A549 (cell line): ENCODE measurements around the gene AK8. TPM values are rescaled to one million over a fixed set of nuclear protein-coding genes. Genes with fewer than 3 reads are reported as not detected.

Source experiments
- ATAC-seq, 2 experiments: fragments of 200-7000 bp in 1 of 2; fragments of >200 bp in 1 of 2; cut with Nextera tagmentation in 1 of 2; cut with Tn5 transposase in 1 of 2; 3 replicates each; pipeline versions ENCODE4 v1.8.0 to v1.9.1; 2018 to 2020; ENCODE audit warnings: mild to moderate bottlenecking in 1 of 2, moderate library complexity in 1 of 2
- CTCF ChIA-PET: fragments of 300-600 bp; sonication (Branson Sonifier 250); formaldehyde crosslinking; extraction: SDS; loops from one replicate; lab custom pipeline; 2021; ENCODE audit warnings: antibody characterized with exemption, inconsistent platforms; lab: Yijun Ruan, JAX
- POLR2A ChIA-PET: fragments of 350-600 bp; formaldehyde crosslinking; extraction: SDS; loops from one replicate; lab custom pipeline; 2021; ENCODE audit warnings: antibody characterized with exemption, inconsistent platforms; lab: Yijun Ruan, JAX
- DNase-seq, 2 experiments: peaks; one replicate each; pipeline versions ENCODE4 v3.0.0 to v3.0.0-alpha.2; 2011 to 2016; ENCODE audit warnings: low read depth in 1 of 2, low spot score in 1 of 2
- FAIRE-seq: peaks from 2 replicates; lab custom pipeline; 2011; peaks lifted over from hg19 to GRCh38; lab: Jason Lieb, UNC
- H3K27ac ChIP-seq, 2 experiments: fragments of >200 bp; sonication (Bioruptor Twin); formaldehyde crosslinking; 3 replicates each; pipeline ENCODE4 v1.5.1; 2016 to 2017
- H3K4me1 ChIP-seq: fragments of >200 bp; sonication (Bioruptor Twin); formaldehyde crosslinking; 3 replicates; pipeline ENCODE4 v1.6.1; 2016
- H3K4me2 ChIP-seq: fragments of >200 bp; sonication (Bioruptor Twin); formaldehyde crosslinking; 3 replicates; pipeline ENCODE4 v1.6.1; 2016
- H3K4me3 ChIP-seq: fragments of >200 bp; sonication (Bioruptor Twin); formaldehyde crosslinking; 3 replicates; pipeline ENCODE4 v1.5.1; 2016
- H3K9me3 ChIP-seq: fragments of >200 bp; sonication (Bioruptor Twin); formaldehyde crosslinking; 3 replicates; pipeline ENCODE4 v1.6.1; 2016
- BCL3 ChIP-seq: fragments of >200 bp; sonication (Bioruptor Twin); formaldehyde crosslinking; IDR thresholded peaks from 3 replicates; pipeline ENCODE4 v1.6.1; 2016
- CBX8 ChIP-seq: fragments of 200-600 bp; sonication (generic); IDR thresholded peaks from 2 replicates; pipeline ENCODE4 v1.6.1; 2016
- CHD2 ChIP-seq: fragments of 150-350 bp; IDR thresholded peaks from 2 replicates; pipeline ENCODE4 v1.6.1; 2014; ENCODE audit warnings: low read length; ENCODE audit not compliant: partially characterized antibody
- EHF ChIP-seq: fragments of 250-450 bp; sonication (Bioruptor Pico); IDR thresholded peaks from 2 replicates; pipeline ENCODE4 v1.5.0; 2020; ENCODE audit warnings: mild to moderate bottlenecking
- FOXS1 ChIP-seq: fragments of 250-450 bp; sonication (Bioruptor Pico); IDR thresholded peaks from 2 replicates; pipeline ENCODE4 v1.5.0; 2020; ENCODE audit warnings: mild to moderate bottlenecking, moderate library complexity
- GATA3 ChIP-seq: IDR thresholded peaks from 2 replicates; pipeline ENCODE4 v1.6.1; 2012; ENCODE audit warnings: borderline replicate concordance
- HEYL ChIP-seq: fragments of 250-450 bp; sonication (Bioruptor Pico); IDR thresholded peaks from 2 replicates; pipeline ENCODE4 v1.8.0; 2021; ENCODE audit warnings: mild to moderate bottlenecking, moderate library complexity
- HOXA7 ChIP-seq: fragments of 250-450 bp; sonication (Bioruptor Pico); IDR thresholded peaks from 2 replicates; pipeline ENCODE4 v1.5.0; 2020; ENCODE audit warnings: mild to moderate bottlenecking, moderate library complexity
- HOXB5 ChIP-seq: fragments of 250-450 bp; sonication (Bioruptor Pico); IDR thresholded peaks from 2 replicates; pipeline ENCODE4 v1.5.0; 2020; ENCODE audit warnings: mild to moderate bottlenecking, moderate library complexity
- JUN ChIP-seq, 2 experiments: fragments of >200 bp; sonication (Bioruptor Twin); formaldehyde crosslinking; IDR thresholded peaks; 2 replicates in 1 of 2; 3 replicates in 1 of 2; pipeline ENCODE4 v1.6.1; 2016 to 2017
- JUNB ChIP-seq: fragments of >200 bp; sonication (Bioruptor Twin); formaldehyde crosslinking; IDR thresholded peaks from 2 replicates; pipeline ENCODE4 v1.6.1; 2016
- KDM5A ChIP-seq: fragments of 200-600 bp; sonication (generic); IDR thresholded peaks from 2 replicates; pipeline ENCODE4 v1.6.1; 2016; ENCODE audit warnings: antibody characterized with exemption, mild to moderate bottlenecking
- MYC ChIP-seq: IDR thresholded peaks from 2 replicates; pipeline ENCODE4 v1.6.1; 2012; ENCODE audit warnings: mild to moderate bottlenecking, inconsistent platforms, low read length, improper control_type of control experiment, borderline replicate concordance
- NFE2L2 ChIP-seq: fragments of 150-350 bp; conservative IDR thresholded peaks from 2 replicates; pipeline ENCODE4 v1.6.1; 2014; ENCODE audit warnings: low read length
- NPAS2 ChIP-seq: fragments of 250-450 bp; sonication (Bioruptor Pico); IDR thresholded peaks from 2 replicates; pipeline ENCODE4 v1.8.0; 2022; ENCODE audit warnings: mild to moderate bottlenecking, moderate library complexity, borderline replicate concordance
- POLR2AphosphoS2 ChIP-seq: conservative IDR thresholded peaks from 2 replicates; pipeline ENCODE4 v1.6.1; 2012; ENCODE audit warnings: low read length, improper control_type of control experiment, inconsistent platforms
- RARB ChIP-seq: fragments of 250-450 bp; sonication (Bioruptor Pico); IDR thresholded peaks from 2 replicates; pipeline ENCODE4 v1.8.0; 2021; ENCODE audit warnings: mild to moderate bottlenecking, moderate library complexity
- RCOR1 ChIP-seq: fragments of 150-350 bp; IDR thresholded peaks from 2 replicates; pipeline ENCODE4 v1.6.1; 2014; ENCODE audit warnings: antibody characterized with exemption, low read length, low read depth
- RNF2 ChIP-seq: fragments of 200-600 bp; sonication (generic); IDR thresholded peaks from 2 replicates; pipeline ENCODE4 v1.6.1; 2016; ENCODE audit warnings: low read depth, mild to moderate bottlenecking, antibody characterized with exemption, moderate library complexity, borderline replicate concordance
- SMC3 ChIP-seq: fragments of >200 bp; sonication (Bioruptor Twin); formaldehyde crosslinking; IDR thresholded peaks from 3 replicates; pipeline ENCODE4 v1.6.1; 2018; ENCODE audit warnings: inconsistent platforms
- ZNF302 ChIP-seq: fragments of 250-450 bp; sonication (Bioruptor Pico); IDR thresholded peaks from 2 replicates; pipeline ENCODE4 v1.9.0; 2021; ENCODE audit warnings: inconsistent platforms, mild to moderate bottlenecking, moderate library complexity
- WGBS: methylation state at CpG from one replicate; pipeline ENCODE4 v1.1.6; 2017; ENCODE audit errors: missing lambda C conversion rate; 5-methylcytosine and 5-hydroxymethylcytosine counted together
- polyA plus RNA-seq, 4 experiments: library from polyadenylated mRNA; depleted of rRNA in 3 of 4; stranded (reverse); fragments of >200 nt; fragmentation: RNase III in 1 of 4; extraction: RNeasy Plus Mini Kit Qiagen cat#74134 plus additional on column Dnase treatment in 1 of 4; gene quantifications; 2 replicates in 3 of 4; 3 replicates in 1 of 4; pipeline ENCODE4 v1.2.3, GENCODE V29; 2011 to 2017
- TF ChIP-seq, protein P1 (sequence below): IDR thresholded peaks from 2 replicates; pipeline ENCODE4 v1.6.1; 2012; ENCODE audit warnings: low read depth, borderline replicate concordance
- TF ChIP-seq, protein P2 (sequence below): fragments of 200-600 bp; sonication (generic); IDR thresholded peaks from 2 replicates; pipeline ENCODE4 v1.6.1; 2016; ENCODE audit warnings: antibody characterized with exemption, mild to moderate bottlenecking, moderate library complexity
- TF ChIP-seq, protein P3 (sequence below): fragments of >200 bp; sonication (Bioruptor Twin); formaldehyde crosslinking; IDR thresholded peaks from 2 replicates; pipeline ENCODE4 v1.6.1; 2016

Gene AK8
- polyA plus RNA-seq, 2 of the 4 experiments (the other 2 are of a cell fraction), result 0.61 to 0.63 TPM

- WGBS, result 49% methylated on average over 2 of the region's 2 CpGs
Measured at GRCh38 chr9:132909311-132909710, 31.2 kb upstream of the AK8 start.

GRCh38 chr9:132908635-132909034 is 30.6 kb upstream of the AK8 start:
- DNase-seq (no peak), FAIRE-seq (no peak), ATAC-seq (no peak)
- Histone ChIP-seq H3K27ac (no peak overlapping the region), H3K4me2 (no peak overlapping the region), H3K4me3 (no peak overlapping the region), H3K9me3 (no peaks in the 10 kb centered on the region), H3K4me1 (no peaks in the 10 kb centered on the region)
- TF ChIP-seq RARB (CRISPR knock-in tag) (no peak), CBX8 (no peak), MYC (no peak), KDM5A (no peak), GATA3 (no peak), CHD2 (no peak), JUN (IDR thresholded peaks at IDR 0.05) (no peak), NPAS2 (CRISPR knock-in tag) (no peak), POLR2AphosphoS2 (no peak), RNF2 (no peak), RCOR1 (no peak), BCL3 (no peak), NFE2L2 (no peak), ZNF302 (CRISPR knock-in tag) (no peak)
- TF ChIP-seq, protein P1, sequence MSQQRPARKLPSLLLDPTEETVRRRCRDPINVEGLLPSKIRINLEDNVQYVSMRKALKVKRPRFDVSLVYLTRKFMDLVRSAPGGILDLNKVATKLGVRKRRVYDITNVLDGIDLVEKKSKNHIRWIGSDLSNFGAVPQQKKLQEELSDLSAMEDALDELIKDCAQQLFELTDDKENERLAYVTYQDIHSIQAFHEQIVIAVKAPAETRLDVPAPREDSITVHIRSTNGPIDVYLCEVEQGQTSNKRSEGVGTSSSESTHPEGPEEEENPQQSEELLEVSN, result no peak
- TF ChIP-seq, protein P2, sequence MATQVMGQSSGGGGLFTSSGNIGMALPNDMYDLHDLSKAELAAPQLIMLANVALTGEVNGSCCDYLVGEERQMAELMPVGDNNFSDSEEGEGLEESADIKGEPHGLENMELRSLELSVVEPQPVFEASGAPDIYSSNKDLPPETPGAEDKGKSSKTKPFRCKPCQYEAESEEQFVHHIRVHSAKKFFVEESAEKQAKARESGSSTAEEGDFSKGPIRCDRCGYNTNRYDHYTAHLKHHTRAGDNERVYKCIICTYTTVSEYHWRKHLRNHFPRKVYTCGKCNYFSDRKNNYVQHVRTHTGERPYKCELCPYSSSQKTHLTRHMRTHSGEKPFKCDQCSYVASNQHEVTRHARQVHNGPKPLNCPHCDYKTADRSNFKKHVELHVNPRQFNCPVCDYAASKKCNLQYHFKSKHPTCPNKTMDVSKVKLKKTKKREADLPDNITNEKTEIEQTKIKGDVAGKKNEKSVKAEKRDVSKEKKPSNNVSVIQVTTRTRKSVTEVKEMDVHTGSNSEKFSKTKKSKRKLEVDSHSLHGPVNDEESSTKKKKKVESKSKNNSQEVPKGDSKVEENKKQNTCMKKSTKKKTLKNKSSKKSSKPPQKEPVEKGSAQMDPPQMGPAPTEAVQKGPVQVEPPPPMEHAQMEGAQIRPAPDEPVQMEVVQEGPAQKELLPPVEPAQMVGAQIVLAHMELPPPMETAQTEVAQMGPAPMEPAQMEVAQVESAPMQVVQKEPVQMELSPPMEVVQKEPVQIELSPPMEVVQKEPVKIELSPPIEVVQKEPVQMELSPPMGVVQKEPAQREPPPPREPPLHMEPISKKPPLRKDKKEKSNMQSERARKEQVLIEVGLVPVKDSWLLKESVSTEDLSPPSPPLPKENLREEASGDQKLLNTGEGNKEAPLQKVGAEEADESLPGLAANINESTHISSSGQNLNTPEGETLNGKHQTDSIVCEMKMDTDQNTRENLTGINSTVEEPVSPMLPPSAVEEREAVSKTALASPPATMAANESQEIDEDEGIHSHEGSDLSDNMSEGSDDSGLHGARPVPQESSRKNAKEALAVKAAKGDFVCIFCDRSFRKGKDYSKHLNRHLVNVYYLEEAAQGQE, result no peak
- TF ChIP-seq, protein P3, sequence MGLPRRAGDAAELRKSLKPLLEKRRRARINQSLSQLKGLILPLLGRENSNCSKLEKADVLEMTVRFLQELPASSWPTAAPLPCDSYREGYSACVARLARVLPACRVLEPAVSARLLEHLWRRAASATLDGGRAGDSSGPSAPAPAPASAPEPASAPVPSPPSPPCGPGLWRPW, result no peak
- CTCF ChIA-PET, result interaction anchor here (0.7 to 1.6 kb wide), 5 partner anchors 9 to 260 kb away, joined by 3 to 4 read pairs (median 3); no protein-coding TSS in a partner anchor
- 88% methylated on average over 4 of the region's 7 CpGs for WGBS
- POLR2A ChIA-PET, result no interaction called here

More at GRCh38 chr9:132909311-132909710, 31.2 kb upstream of the AK8 start:
- FAIRE-seq, result no peak
- CTCF ChIA-PET, result interaction anchor here (0.7 to 2.4 kb wide), 6 partner anchors 9 to 261 kb away, joined by 3 to 7 read pairs (median 4); no protein-coding TSS in a partner anchor
- Histone ChIP-seq H3K4me3 (no peak overlapping the region), H3K9me3 (no peaks in the 10 kb centered on the region), H3K27ac (no peak overlapping the region), H3K4me1 (no peaks in the 10 kb centered on the region), H3K4me2 (no peak overlapping the region)
- POLR2A ChIA-PET, result no interaction called here
- no peak for TF ChIP-seq FOXS1 (CRISPR knock-in tag)
- TF ChIP-seq EHF (CRISPR knock-in tag), result no peak
- no peak for TF ChIP-seq HEYL
- no peak for TF ChIP-seq HOXB5 (CRISPR knock-in tag)
- TF ChIP-seq JUNB, result no peak
- TF ChIP-seq SMC3, result no peak
- TF ChIP-seq HOXA7, result no peak
- no peak for DNase-seq
- no peak for ATAC-seq
